OCI-LY7 (cell line): ENCODE data around the gene ZNF43. TPM values are rescaled to one million over a fixed set of nuclear protein-coding genes. Genes with fewer than 3 reads are reported as not detected.
A peak's percentile ranks its signal among the peaks of the same experiment; 100 is the strongest.
"Not testable (repeated sequence)": the region's sequence is repeated elsewhere in the genome, so short reads cannot be mapped to it uniquely, and the experiment has no call there.

Experiments
- BruUV-seq: library from RNA; stranded (reverse); fragments of 400-500 nt; replicated peaks from 2 replicates; lab custom pipeline; 2021; lab: Mats Ljungman, UMichigan
- CTCF ChIA-PET: fragments of 300-600 bp; sonication (Branson Sonifier 250); formaldehyde crosslinking; loops from one replicate; lab custom pipeline; 2022; ENCODE audit warnings: antibody characterized with exemption; ENCODE audit not compliant: unreplicated experiment; lab: Charles Lee
- POLR2A ChIA-PET: fragments of 300-600 bp; sonication (Branson Sonifier 250); formaldehyde crosslinking; loops from one replicate; lab custom pipeline; 2022; ENCODE audit warnings: antibody characterized with exemption; lab: Charles Lee
- DNase-seq: peaks from one replicate; pipeline ENCODE4 v3.0.0-alpha.2; 2015; ENCODE audit warnings: low spot score
- H2AFZ ChIP-seq: fragments of 200-600 bp; sonication (generic), shearing (Covaris generic); 2 replicates; pipeline ENCODE4 v1.6.1; 2014; ENCODE audit warnings: mild to moderate bottlenecking, antibody characterized with exemption, low read length, moderate library complexity
- H3K27ac ChIP-seq: fragments of 200-600 bp; sonication (generic); 2 replicates; pipeline ENCODE4 v1.5.1; 2014; ENCODE audit warnings: mixed run types, low read depth, mild to moderate bottlenecking, moderate library complexity, low read length, inconsistent platforms; ENCODE audit not compliant: poor library complexity, severe bottlenecking
- H3K36me3 ChIP-seq: fragments of 200-600 bp; sonication (generic); 2 replicates; pipeline ENCODE4 v1.6.1; 2014; ENCODE audit warnings: mild to moderate bottlenecking, antibody characterized with exemption, low read length, moderate library complexity, mixed read lengths; ENCODE audit not compliant: insufficient read depth
- H3K4me1 ChIP-seq: fragments of 200-600 bp; sonication (generic); 2 replicates; pipeline ENCODE4 v1.5.1; 2014; ENCODE audit warnings: mild to moderate bottlenecking, low read length; ENCODE audit not compliant: insufficient read depth, poor library complexity, severe bottlenecking
- H3K4me2 ChIP-seq: fragments of 200-600 bp; sonication (generic); 2 replicates; pipeline ENCODE4 v1.6.1; 2014; ENCODE audit warnings: mild to moderate bottlenecking, low read length
- H3K4me3 ChIP-seq: fragments of 200-600 bp; sonication (generic); 2 replicates; pipeline ENCODE4 v1.5.1; 2014; ENCODE audit warnings: mild to moderate bottlenecking, low read depth, low read length; ENCODE audit not compliant: poor library complexity, severe bottlenecking
- H3K79me2 ChIP-seq: fragments of 200-600 bp; sonication (generic); 2 replicates; pipeline ENCODE4 v1.6.1; 2016; ENCODE audit warnings: low read depth, mild to moderate bottlenecking, low read length, moderate library complexity, mixed read lengths; ENCODE audit not compliant: insufficient read depth
- H3K9me2 ChIP-seq: fragments of 200-600 bp; sonication (generic); 2 replicates; pipeline ENCODE4 v1.6.1; 2016; ENCODE audit warnings: mild to moderate bottlenecking, low read length, mixed read lengths; ENCODE audit not compliant: insufficient read depth
- H3K9me3 ChIP-seq: fragments of 200-600 bp; sonication (generic); 2 replicates; pipeline ENCODE4 v1.6.1; 2014; ENCODE audit warnings: mild to moderate bottlenecking, mixed run types, low read length, mixed read lengths
- H4K20me1 ChIP-seq: fragments of 200-600 bp; sonication (generic); 2 replicates; pipeline ENCODE4 v1.6.1; 2014; ENCODE audit warnings: mild to moderate bottlenecking, antibody characterized with exemption, low read length, moderate library complexity, mixed read lengths; ENCODE audit not compliant: insufficient read depth
- EZH2phosphoT487 ChIP-seq: fragments of 200-600 bp; sonication (generic); IDR thresholded peaks from 2 replicates; pipeline ENCODE4 v1.6.1; 2018; ENCODE audit warnings: low read depth, borderline replicate concordance, mild to moderate bottlenecking, mixed run types, antibody characterized with exemption, low read length, moderate library complexity, mixed read lengths
- intact Hi-C: fragments of 100-400 bp; cut with micrococcal nuclease; formaldehyde crosslinking; loops from one replicate; pipeline ENCODE4 v1.10.0; 2022; ENCODE audit not compliant: unreplicated experiment
- total RNA-seq, 2 experiments: library from RNA; depleted of rRNA in 1 of 2; stranded (reverse); fragments of >200 nt in 1 of 2; shearing (Covaris generic) in 1 of 2; gene quantifications; 2 replicates each; pipeline ENCODE4 v1.2.3, GENCODE V29; 2014 to 2022
- TF ChIP-seq, protein P1 (sequence below): fragments of 200-600 bp; sonication (generic); conservative IDR thresholded peaks from 2 replicates; pipeline ENCODE4 v1.5.1; 2014; ENCODE audit warnings: mild to moderate bottlenecking, antibody characterized with exemption, low read length, moderate library complexity, mixed read lengths

ZNF43 gene
- total RNA-seq, 2 experiments from 2014 or later, result 39.7 to 55.6 TPM

DNA sequence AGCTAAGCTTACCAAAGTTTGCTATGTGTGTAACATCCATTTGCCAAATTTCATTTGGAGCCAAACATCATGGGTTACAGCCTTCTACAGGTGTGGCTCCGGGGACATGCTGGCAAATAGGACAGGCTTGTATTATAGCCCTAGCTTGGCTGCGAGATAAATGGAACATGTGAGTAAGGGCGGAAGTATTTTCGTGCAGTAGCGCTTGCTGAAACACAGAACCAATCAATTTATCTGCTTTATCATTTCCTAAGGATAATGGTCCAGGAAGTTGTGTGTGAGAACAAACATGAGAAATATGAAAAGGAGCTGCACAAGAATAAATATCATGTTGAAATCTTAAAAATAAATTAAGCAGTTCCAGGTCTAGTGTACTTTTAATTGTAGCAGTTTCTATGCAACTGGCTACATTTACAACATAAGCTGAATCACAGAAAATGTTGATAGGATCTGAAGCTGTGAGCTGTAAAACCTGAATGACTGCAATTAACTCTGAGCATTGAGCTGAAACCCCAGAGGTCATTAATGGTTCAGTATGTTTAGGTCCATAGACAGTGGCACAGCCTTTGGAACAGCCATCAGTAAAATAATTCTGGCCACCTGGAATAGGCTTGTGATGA is 46.4 kb downstream of the ZNF43 start:
- Histone ChIP-seq H3K9me3 (no peaks in the 10 kb centered on the region), H3K4me1 (peaks cover 12% of the 10 kb centered on the region), H4K20me1 (no peaks in the 10 kb centered on the region), H3K36me3 (no peaks in the 10 kb centered on the region), H3K4me3 (no peak overlapping the region), H3K79me2 (no peaks in the 10 kb centered on the region), H3K9me2 (no peaks in the 10 kb centered on the region), H2AFZ (no peak overlapping the region), H3K27ac (no peak overlapping the region), H3K4me2 (no peak overlapping the region)
- CTCF ChIA-PET, result no interaction called here
- DNase-seq, result no peak
- POLR2A ChIA-PET, result interaction anchor here (0.6 to 0.9 kb wide), 2 partner anchors 22 to 86 kb away, joined by 3 to 7 read pairs; partner anchors contain the start of gene ZNF100
- no peak for TF ChIP-seq EZH2phosphoT487
- TF ChIP-seq, protein P1, sequence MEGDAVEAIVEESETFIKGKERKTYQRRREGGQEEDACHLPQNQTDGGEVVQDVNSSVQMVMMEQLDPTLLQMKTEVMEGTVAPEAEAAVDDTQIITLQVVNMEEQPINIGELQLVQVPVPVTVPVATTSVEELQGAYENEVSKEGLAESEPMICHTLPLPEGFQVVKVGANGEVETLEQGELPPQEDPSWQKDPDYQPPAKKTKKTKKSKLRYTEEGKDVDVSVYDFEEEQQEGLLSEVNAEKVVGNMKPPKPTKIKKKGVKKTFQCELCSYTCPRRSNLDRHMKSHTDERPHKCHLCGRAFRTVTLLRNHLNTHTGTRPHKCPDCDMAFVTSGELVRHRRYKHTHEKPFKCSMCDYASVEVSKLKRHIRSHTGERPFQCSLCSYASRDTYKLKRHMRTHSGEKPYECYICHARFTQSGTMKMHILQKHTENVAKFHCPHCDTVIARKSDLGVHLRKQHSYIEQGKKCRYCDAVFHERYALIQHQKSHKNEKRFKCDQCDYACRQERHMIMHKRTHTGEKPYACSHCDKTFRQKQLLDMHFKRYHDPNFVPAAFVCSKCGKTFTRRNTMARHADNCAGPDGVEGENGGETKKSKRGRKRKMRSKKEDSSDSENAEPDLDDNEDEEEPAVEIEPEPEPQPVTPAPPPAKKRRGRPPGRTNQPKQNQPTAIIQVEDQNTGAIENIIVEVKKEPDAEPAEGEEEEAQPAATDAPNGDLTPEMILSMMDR, result no peak
- BruUV-seq, result no TSS peak
- intact Hi-C loops, result no loop called here

DNA sequence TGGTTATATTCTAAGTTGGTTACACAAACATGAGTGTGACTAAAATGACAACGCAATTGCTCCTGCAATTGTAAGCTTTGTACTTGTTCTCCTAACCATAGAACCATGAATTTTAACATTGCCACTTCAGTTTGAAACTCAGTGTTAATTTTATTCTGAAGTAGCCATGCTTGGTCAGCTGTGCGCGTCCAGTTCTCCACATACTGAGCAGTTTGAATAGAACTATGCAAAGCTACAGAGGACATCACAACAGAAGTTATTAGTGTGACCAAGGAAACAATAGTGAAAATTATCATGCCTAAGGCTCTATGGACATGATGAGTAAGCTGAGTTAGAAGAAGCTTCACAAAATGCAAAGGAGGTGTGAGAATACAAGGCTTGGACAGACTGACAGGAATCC is 49.0 kb downstream of the ZNF43 start:
- BruUV-seq, result no TSS peak
- TF ChIP-seq, protein P1, result no peak
- TF ChIP-seq EZH2phosphoT487, result no peak
- Histone ChIP-seq H3K9me2 (no peaks in the 10 kb centered on the region), H3K4me3 (no peak overlapping the region), H4K20me1 (no peaks in the 10 kb centered on the region), H3K4me2 (0 out of 2 replicates have a peak overlapping the region, but pooled peaks have one; percentile 32), H2AFZ (peak overlapping the region; percentile 29; the same call in 1 of the 2 replicates), H3K9me3 (no peaks in the 10 kb centered on the region), H3K36me3 (no peaks in the 10 kb centered on the region), H3K79me2 (no peaks in the 10 kb centered on the region), H3K27ac (no peak overlapping the region), H3K4me1 (peaks cover 12% of the 10 kb centered on the region)
- intact Hi-C loops, result no loop called here
- DNase-seq, result peak; percentile 24
- POLR2A ChIA-PET, result interaction anchor here (0.6 to 1.8 kb wide), 3 partner anchors 12 to 70 kb away, joined by 4 to 5 read pairs (median 5); partner anchors contain the start of gene ZNF100
- CTCF ChIA-PET, result no interaction called here

DNA sequence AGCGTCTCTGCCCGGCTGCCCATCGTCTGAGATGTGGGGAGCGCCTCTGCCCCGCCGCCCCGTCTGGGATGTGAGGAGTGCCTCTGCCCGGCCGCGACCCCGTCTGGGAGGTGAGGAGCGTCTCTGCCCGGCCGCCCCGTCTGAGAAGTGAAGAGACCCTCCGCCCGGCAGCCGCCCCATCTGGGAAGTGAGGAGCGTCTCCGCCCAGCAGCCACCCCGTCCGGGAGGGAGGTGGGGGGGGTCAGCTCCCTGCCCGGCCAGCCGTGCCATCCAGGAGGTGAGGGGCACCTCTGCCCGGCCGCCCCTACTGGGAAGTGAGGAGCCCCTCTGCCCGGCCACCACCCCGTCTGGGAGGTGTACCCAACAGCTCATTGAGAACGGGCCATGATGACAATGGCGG is 60.2 kb downstream of the ZNF43 start:
- H3K4me2 ChIP-seq, H4K20me1 ChIP-seq, H3K4me3 ChIP-seq, POLR2A ChIA-PET, H3K36me3 ChIP-seq, BruUV-seq, H3K79me2 ChIP-seq, H3K27ac ChIP-seq, H3K9me3 ChIP-seq, H3K4me1 ChIP-seq, H2AFZ ChIP-seq, DNase-seq, intact Hi-C loops, CTCF ChIA-PET, H3K9me2 ChIP-seq: not testable (repeated sequence)
